Measurements from ENCODE around the gene NCAPH2. TPM values are rescaled to one million over a fixed set of nuclear protein-coding genes. Genes with fewer than 3 reads are reported as not detected.
A peak's percentile ranks its signal among the peaks of the same experiment; 100 is the strongest.

NCAPH2 gene
- polyA plus RNA-seq, 3 donors = 12.5 to 23.6 (median 18.1) TPM

DNA sequence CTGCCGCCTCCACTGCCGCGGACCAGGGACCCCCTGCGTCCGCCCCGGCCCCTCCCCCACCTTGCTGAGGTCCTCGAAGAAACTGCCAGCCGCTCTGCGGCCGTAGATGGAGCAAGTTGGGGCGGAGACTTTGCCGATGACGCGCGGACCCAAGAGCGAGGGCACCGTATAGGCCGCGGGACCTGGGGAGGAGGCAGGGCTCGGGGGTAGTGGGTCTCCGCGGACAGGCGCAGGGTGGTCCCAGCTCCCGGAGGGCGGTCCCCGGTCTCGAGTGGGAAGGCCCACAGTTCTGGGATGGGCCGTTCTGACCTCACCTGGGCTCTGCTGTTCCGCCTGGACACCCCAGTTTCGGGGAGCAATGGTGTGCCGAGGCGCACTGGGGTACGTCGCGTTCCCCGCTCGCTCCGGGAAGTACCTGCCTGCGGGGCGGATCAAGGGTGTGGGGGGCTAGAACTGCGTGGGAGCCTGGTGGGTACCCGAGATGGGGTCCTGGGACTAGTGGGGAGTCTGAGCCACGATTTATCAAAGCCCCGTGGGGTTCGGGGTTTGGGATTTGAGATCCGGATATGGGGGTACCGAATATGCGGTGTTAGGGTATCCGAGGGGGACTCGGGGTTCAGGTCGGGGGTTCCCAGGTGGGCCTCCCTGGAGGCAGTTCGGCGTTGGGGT is 23.0 kb downstream of the NCAPH2 start:
- Histone ChIP-seq H3K27me3 (ENCODE audit: control insufficient read depth in 2 of 2, insufficient read depth in 2 of 2, low read length in 2 of 2) (no peaks in the 10 kb centered on the region), H3K4me2 (replicated peaks; ENCODE audit: extremely low read depth, low read length, poor library complexity, severe bottlenecking) (peak overlapping the region; percentile 95), H3K9ac (ENCODE audit: insufficient read depth, low read length, poor library complexity, severe bottlenecking) (peak overlapping the region; percentile 100), H3K4me3 (replicated peaks in 1 of 3; ENCODE audit: low read depth in 2 of 3, low read length in 3 of 3) (peak overlapping the region; percentile 72 to 99 (median 92)), H3K79me2 (ENCODE audit: insufficient read depth, low read length) (peaks cover 81% of the 10 kb centered on the region), H4K20me1 (ENCODE audit: insufficient read depth, low read length) (peaks cover 38% of the 10 kb centered on the region), H3K27ac (ENCODE audit: low read depth in 1 of 2, low read length in 2 of 2) (peak overlapping the region; percentile 100), H3K9me3 (replicated peaks in 1 of 2; ENCODE audit: control insufficient read depth in 1 of 2, insufficient read depth in 1 of 2, low read length in 2 of 2) (no peaks in the 10 kb centered on the region), H3K4me1 (ENCODE audit: control insufficient read depth in 1 of 2, insufficient read depth in 2 of 2, low read length in 2 of 2) (peaks cover 67 to 87% of the 10 kb centered on the region in 2 donors), H2AFZ (ENCODE audit: insufficient read depth, low read depth, low read length, poor library complexity, severe bottlenecking) (no peak overlapping the region), H3K36me3 (replicated peaks in 1 of 2; ENCODE audit: control insufficient read depth in 1 of 2, insufficient read depth in 2 of 2, low read length in 2 of 2) (peaks cover 13 to 16% of the 10 kb centered on the region in 2 donors)
- intact Hi-C loops (cut with micrococcal nuclease) = loop anchor here (1.0 to 10.0 kb wide), 5 partner anchors 8 to 596 kb away; partner anchors contain the start of gene TRABD (in 1 of the 2)
- TF ChIP-seq, protein P1, sequence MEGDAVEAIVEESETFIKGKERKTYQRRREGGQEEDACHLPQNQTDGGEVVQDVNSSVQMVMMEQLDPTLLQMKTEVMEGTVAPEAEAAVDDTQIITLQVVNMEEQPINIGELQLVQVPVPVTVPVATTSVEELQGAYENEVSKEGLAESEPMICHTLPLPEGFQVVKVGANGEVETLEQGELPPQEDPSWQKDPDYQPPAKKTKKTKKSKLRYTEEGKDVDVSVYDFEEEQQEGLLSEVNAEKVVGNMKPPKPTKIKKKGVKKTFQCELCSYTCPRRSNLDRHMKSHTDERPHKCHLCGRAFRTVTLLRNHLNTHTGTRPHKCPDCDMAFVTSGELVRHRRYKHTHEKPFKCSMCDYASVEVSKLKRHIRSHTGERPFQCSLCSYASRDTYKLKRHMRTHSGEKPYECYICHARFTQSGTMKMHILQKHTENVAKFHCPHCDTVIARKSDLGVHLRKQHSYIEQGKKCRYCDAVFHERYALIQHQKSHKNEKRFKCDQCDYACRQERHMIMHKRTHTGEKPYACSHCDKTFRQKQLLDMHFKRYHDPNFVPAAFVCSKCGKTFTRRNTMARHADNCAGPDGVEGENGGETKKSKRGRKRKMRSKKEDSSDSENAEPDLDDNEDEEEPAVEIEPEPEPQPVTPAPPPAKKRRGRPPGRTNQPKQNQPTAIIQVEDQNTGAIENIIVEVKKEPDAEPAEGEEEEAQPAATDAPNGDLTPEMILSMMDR (IDR thresholded peaks at IDR 0.05) = no peak
- H3K4me1 Mint-ChIP-seq = peaks cover 50% of the 10 kb centered on the region
- H3K27me3 Mint-ChIP-seq (ENCODE audit: low read depth in 3 of 3) = no peaks in the 10 kb centered on the region
- H3K27ac Mint-ChIP-seq = peak overlapping the region; percentile 99 to 100 (median 99)
- 0% methylated on average over 53 of the region's 53 CpGs for WGBS (ENCODE audit: insufficient coverage)
- peak; percentile 78 to 88 (median 82) for DNase-seq
- H3K36me3 Mint-ChIP-seq = peaks cover 23 to 25% of the 10 kb centered on the region in 2 donors
- H3K9me3 Mint-ChIP-seq = no peaks in the 10 kb centered on the region
- peak overlapping the region; percentile 90 to 93 for H3K4me3 Mint-ChIP-seq

DNA sequence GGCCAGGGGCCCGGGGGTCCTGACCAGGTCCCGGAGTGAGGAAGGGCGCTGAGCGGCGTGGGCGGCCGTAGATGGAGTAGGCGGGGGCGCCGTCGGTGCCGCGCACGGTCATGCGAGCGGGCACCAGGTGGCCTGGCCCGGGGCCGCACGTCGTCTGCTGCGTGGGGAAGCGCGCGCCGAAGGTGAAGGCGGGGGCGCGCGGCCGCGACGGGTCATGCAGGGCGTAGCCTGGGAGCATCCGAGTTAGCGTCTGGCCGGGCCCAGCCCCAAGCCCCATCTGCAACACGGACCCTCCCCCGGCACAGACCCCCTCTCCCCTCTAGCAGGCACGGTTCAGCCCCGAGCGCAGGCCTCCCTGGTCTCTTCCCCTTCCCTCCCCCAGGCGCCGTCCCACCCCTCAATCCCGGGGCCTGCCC is 23.5 kb downstream of the NCAPH2 start:
- Mint-ChIP-seq H3K4me1 (peaks cover 55% of the 10 kb centered on the region), H3K27me3 (ENCODE audit: low read depth in 3 of 3) (no peaks in the 10 kb centered on the region), H3K27ac (peak overlapping the region; percentile 99 to 100 (median 99)), H3K9me3 (no peaks in the 10 kb centered on the region), H3K4me3 (peak overlapping the region; percentile 90 to 93), H3K36me3 (peaks cover 23 to 25% of the 10 kb centered on the region in 2 donors)
- H3K4me2 ChIP-seq (replicated peaks; ENCODE audit: extremely low read depth, low read length, poor library complexity, severe bottlenecking) = peak overlapping the region; percentile 95
- H3K36me3 ChIP-seq (replicated peaks in 1 of 2; ENCODE audit: control insufficient read depth in 1 of 2, insufficient read depth in 2 of 2, low read length in 2 of 2) = peaks cover 13 to 16% of the 10 kb centered on the region in 2 donors
- H3K27ac ChIP-seq (ENCODE audit: low read depth in 1 of 2, low read length in 2 of 2) = peak overlapping the region; percentile 100
- H2AFZ ChIP-seq (ENCODE audit: insufficient read depth, low read depth, low read length, poor library complexity, severe bottlenecking) = no peak overlapping the region
- H3K4me1 ChIP-seq (ENCODE audit: control insufficient read depth in 1 of 2, insufficient read depth in 2 of 2, low read length in 2 of 2) = peaks cover 73 to 87% of the 10 kb centered on the region in 2 donors
- H3K9ac ChIP-seq (ENCODE audit: insufficient read depth, low read length, poor library complexity, severe bottlenecking) = peak overlapping the region; percentile 100
- peak; percentile 65 to 87 (median 72) for DNase-seq
- TF ChIP-seq, protein P1 (IDR thresholded peaks at IDR 0.05) = no peak
- H3K27me3 ChIP-seq (ENCODE audit: control insufficient read depth in 2 of 2, insufficient read depth in 2 of 2, low read length in 2 of 2) = no peaks in the 10 kb centered on the region
- H4K20me1 ChIP-seq (ENCODE audit: insufficient read depth, low read length) = peaks cover 32% of the 10 kb centered on the region
- under 1% methylated on average over 43 of the region's 44 CpGs for WGBS (ENCODE audit: insufficient coverage)
- peak overlapping the region; percentile 72 to 99 (median 92) for H3K4me3 ChIP-seq (replicated peaks in 1 of 3; ENCODE audit: low read depth in 2 of 3, low read length in 3 of 3)
- intact Hi-C loops (cut with micrococcal nuclease) = loop anchor here (1.0 to 10.0 kb wide), 4 partner anchors 8 to 597 kb away; partner anchors contain the start of gene TRABD (in 1 of the 2)
- H3K9me3 ChIP-seq (replicated peaks in 1 of 2; ENCODE audit: control insufficient read depth in 1 of 2, insufficient read depth in 1 of 2, low read length in 2 of 2) = no peaks in the 10 kb centered on the region
- peaks cover 84% of the 10 kb centered on the region for H3K79me2 ChIP-seq (ENCODE audit: insufficient read depth, low read length)
